Osteoblast (primary cell): ENCODE data around the gene SPTBN1. TPM values are rescaled to one million over a fixed set of nuclear protein-coding genes. Genes with fewer than 3 reads are reported as not detected.

Source experiments
- DNase-seq: peaks from one replicate; pipeline ENCODE4 v3.0.0; 2011; ENCODE audit warnings: low spot score, mixed read lengths; ENCODE audit not compliant: insufficient read length; ENCODE audit errors: missing footprints
- H2AFZ ChIP-seq: 2 replicates; pipeline ENCODE4 v1.6.0; 2011; ENCODE audit warnings: mild to moderate bottlenecking, low read length
- H3K27ac ChIP-seq: 2 replicates; pipeline ENCODE4 v1.5.1; 2011; ENCODE audit warnings: mild to moderate bottlenecking, low read depth, low read length, moderate library complexity
- H3K27me3 ChIP-seq: 2 replicates; pipeline ENCODE4 v1.6.0; 2012; ENCODE audit warnings: mild to moderate bottlenecking, control low read depth, inconsistent platforms, low read length, moderate library complexity; ENCODE audit not compliant: insufficient read depth
- H3K36me3 ChIP-seq: 2 replicates; pipeline ENCODE4 v1.5.1; 2011; ENCODE audit warnings: mild to moderate bottlenecking, low read length, control low read depth, moderate library complexity; ENCODE audit not compliant: insufficient read depth
- H3K4me1 ChIP-seq: 2 replicates; pipeline ENCODE4 v1.5.1; 2011; ENCODE audit warnings: mild to moderate bottlenecking, low read length, control low read depth, moderate library complexity; ENCODE audit not compliant: insufficient read depth
- H3K4me2 ChIP-seq: 2 replicates; pipeline ENCODE4 v1.6.0; 2011; ENCODE audit warnings: mild to moderate bottlenecking, low read length; ENCODE audit not compliant: insufficient read depth
- H3K4me3 ChIP-seq: fragments of 200-600 bp; sonication (generic); 3 replicates; pipeline ENCODE4 v1.5.1; 2012; ENCODE audit warnings: mild to moderate bottlenecking, low read length, inconsistent platforms; ENCODE audit not compliant: insufficient read depth
- H3K79me2 ChIP-seq: 2 replicates; pipeline ENCODE4 v1.6.0; 2012; ENCODE audit warnings: mild to moderate bottlenecking, low read length, control low read depth, inconsistent platforms; ENCODE audit not compliant: insufficient read depth
- H3K9me3 ChIP-seq: 2 replicates; pipeline ENCODE4 v1.5.1; 2011; ENCODE audit warnings: low read depth, low read length, control low read depth
- H4K20me1 ChIP-seq: 2 replicates; pipeline ENCODE4 v1.6.0; 2012; ENCODE audit warnings: mild to moderate bottlenecking, low read length, control low read depth; ENCODE audit not compliant: insufficient read depth
- CTCF ChIP-seq: IDR thresholded peaks from 2 replicates; pipeline ENCODE4 v1.5.1; 2011; ENCODE audit warnings: mild to moderate bottlenecking, low read depth, low read length, moderate library complexity; ENCODE audit errors: extremely low read depth
- total RNA-seq: library from RNA; depleted of rRNA; stranded (reverse); fragments of >200 nt; gene quantifications from 2 replicates; pipeline ENCODE4 v1.2.3, GENCODE V29; 2012

Gene SPTBN1
- total RNA-seq, 1 donor: 249 TPM

- Histone ChIP-seq H2AFZ (no peak overlapping the region), H3K27ac (no peak overlapping the region), H4K20me1 (peaks cover 17% of the 10 kb centered on the region), H3K4me2 (no peak overlapping the region), H3K4me1 (peaks cover 52% of the 10 kb centered on the region), H3K79me2 (peaks cover 97% of the 10 kb centered on the region), H3K9me3 (no peaks in the 10 kb centered on the region), H3K36me3 (no peaks in the 10 kb centered on the region), H3K27me3 (no peaks in the 10 kb centered on the region), H3K4me3 (no peak overlapping the region)
- TF ChIP-seq CTCF: no peak
- no peak for DNase-seq
These were observed 122.0 kb downstream of the SPTBN1 start for GRCh38 chr2:54577944-54578647.

GRCh38 chr2:54578648-54579045, 122.5 kb downstream of the SPTBN1 start:
- H2AFZ ChIP-seq: no peak overlapping the region
- H3K27ac ChIP-seq: no peak overlapping the region
- TF ChIP-seq CTCF: no peak
- H3K9me3 ChIP-seq: no peaks in the 10 kb centered on the region
- peaks cover 97% of the 10 kb centered on the region for H3K79me2 ChIP-seq
- H3K36me3 ChIP-seq: no peaks in the 10 kb centered on the region
- H3K4me2 ChIP-seq: no peak overlapping the region
- peaks cover 20% of the 10 kb centered on the region for H4K20me1 ChIP-seq
- no peaks in the 10 kb centered on the region for H3K27me3 ChIP-seq
- no peak overlapping the region for H3K4me3 ChIP-seq
- DNase-seq: no peak
- peaks cover 46% of the 10 kb centered on the region for H3K4me1 ChIP-seq

- Histone ChIP-seq H3K4me1 (peaks cover 41% of the 10 kb centered on the region), H3K4me3 (no peak overlapping the region), H3K79me2 (peaks cover 97% of the 10 kb centered on the region), H2AFZ (no peak overlapping the region), H3K36me3 (no peaks in the 10 kb centered on the region), H3K27ac (peak overlapping the region; percentile 30), H3K4me2 (no peak overlapping the region), H3K27me3 (no peaks in the 10 kb centered on the region), H3K9me3 (no peaks in the 10 kb centered on the region), H4K20me1 (peaks cover 20% of the 10 kb centered on the region)
- no peak for DNase-seq
- no peak for TF ChIP-seq CTCF
These were observed 123.0 kb downstream of the SPTBN1 start for GRCh38 chr2:54579061-54579681.
